GM12878 (cell line): ENCODE results near the gene DMP1. TPM values are rescaled to one million over a fixed set of nuclear protein-coding genes. Genes with fewer than 3 reads are reported as not detected.

Experiments used
- ATAC-seq: fragments of 200-7000 bp; cut with Tn5 transposase; 3 replicates; pipeline ENCODE4 v1.9.1; 2020; ENCODE audit warnings: mild to moderate bottlenecking, moderate library complexity
- BruUV-seq: library from RNA; stranded (reverse); fragments of 400-500 nt; replicated peaks from 2 replicates; lab custom pipeline; 2021; lab: Mats Ljungman, UMichigan
- CTCF ChIA-PET: fragments of 300-600 bp; sonication (Branson Sonifier 250); formaldehyde crosslinking; extraction: SDS; loops from one replicate; lab custom pipeline; 2021; ENCODE audit warnings: inconsistent platforms; lab: Yijun Ruan, JAX
- POLR2A ChIA-PET: fragments of 350-600 bp; formaldehyde crosslinking; extraction: SDS; loops from one replicate; lab custom pipeline; 2021; ENCODE audit warnings: inconsistent platforms; lab: Charles Lee
- RAD21 ChIA-PET: fragments of 300-600 bp; sonication (Branson Sonifier 250); formaldehyde crosslinking; loops from one replicate; lab custom pipeline; 2023; ENCODE audit warnings: antibody characterized with exemption; ENCODE audit not compliant: unreplicated experiment; lab: Charles Lee
- SMC1A ChIA-PET: fragments of 300-600 bp; sonication (Branson Sonifier 250); formaldehyde crosslinking; loops from one replicate; lab custom pipeline; 2023; ENCODE audit not compliant: unreplicated experiment, uncharacterized antibody; lab: Charles Lee
- DNase-seq: peaks from one replicate; pipeline ENCODE4 v3.0.0-alpha.2; 2011; ENCODE audit warnings: low read depth, low spot score
- FAIRE-seq: peaks from 3 replicates; lab custom pipeline; 2011; peaks lifted over from hg19 to GRCh38; lab: Jason Lieb, UNC
- H2AFZ ChIP-seq: 2 replicates; pipeline ENCODE4 v1.6.0; 2011; ENCODE audit warnings: low read depth, low read length, control low read depth; ENCODE audit not compliant: control insufficient read depth
- H3K27ac ChIP-seq: 2 replicates; pipeline ENCODE4 v1.5.1; 2011; ENCODE audit warnings: control low read depth; ENCODE audit not compliant: control insufficient read depth, insufficient read depth
- H3K27me3 ChIP-seq, 2 experiments: replicated peaks in 1 of 2; 2 replicates each; pipeline versions ENCODE4 v1.6.0 to v1.6.1; 2011; ENCODE audit warnings: low read length in 1 of 2; ENCODE audit not compliant: control insufficient read depth in 2 of 2, insufficient read depth in 2 of 2
- H3K36me3 ChIP-seq, 2 experiments: 2 replicates each; pipeline ENCODE4 v1.5.1; 2011; ENCODE audit warnings: low read length in 1 of 2; ENCODE audit not compliant: control insufficient read depth in 2 of 2, insufficient read depth in 2 of 2
- H3K4me1 ChIP-seq: 2 replicates; pipeline ENCODE4 v1.6.1; 2011; ENCODE audit warnings: mild to moderate bottlenecking, low read length, moderate library complexity, mixed read lengths; ENCODE audit not compliant: control insufficient read depth, insufficient read depth
- H3K4me2 ChIP-seq: 2 replicates; pipeline ENCODE4 v1.6.0; 2011; ENCODE audit warnings: control low read depth; ENCODE audit not compliant: control insufficient read depth, insufficient read depth
- H3K4me3 ChIP-seq: fragments of 200-600 bp; sonication (generic); 2 replicates; pipeline ENCODE4 v1.5.1; 2016
- H3K79me2 ChIP-seq: 2 replicates; pipeline ENCODE4 v1.6.0; 2011; ENCODE audit warnings: low read length; ENCODE audit not compliant: control insufficient read depth, insufficient read depth
- H3K9ac ChIP-seq: 2 replicates; pipeline ENCODE4 v1.8.0; 2011; ENCODE audit warnings: low read length, control low read depth, mixed read lengths; ENCODE audit not compliant: control insufficient read depth, insufficient read depth
- H3K9me3 ChIP-seq: replicated peaks from 3 replicates; pipeline ENCODE4 v1.5.1; 2011; ENCODE audit warnings: mild to moderate bottlenecking, low read length; ENCODE audit not compliant: control insufficient read depth, insufficient read depth
- H4K20me1 ChIP-seq: 2 replicates; pipeline ENCODE4 v1.6.0; 2011; ENCODE audit not compliant: control insufficient read depth, insufficient read depth
- BHLHE40 ChIP-seq, 2 experiments: fragments of 450-650 bp in 1 of 2; IDR thresholded peaks; 2 replicates each; pipeline ENCODE4 v1.6.1; 2011 to 2017; ENCODE audit warnings: low read depth in 2 of 2, borderline replicate concordance in 1 of 2, improper control_type of control experiment in 1 of 2, low read length in 1 of 2, mild to moderate bottlenecking in 1 of 2
- E2F4 ChIP-seq: IDR thresholded peaks from 2 replicates; pipeline ENCODE4 v1.6.1; 2012; ENCODE audit warnings: low read depth, low read length, improper control_type of control experiment
- EGR1 ChIP-seq, 2 experiments: IDR thresholded peaks; 1 replicate in 1 of 2; 2 replicates in 1 of 2; pipeline ENCODE4 v1.6.1; 2011 to 2012; ENCODE audit warnings: low read depth in 2 of 2, low read length in 2 of 2, borderline replicate concordance in 1 of 2, mild to moderate bottlenecking in 1 of 2, moderate library complexity in 1 of 2
- HDGF ChIP-seq: fragments of 450-650 bp; IDR thresholded peaks from 2 replicates; pipeline ENCODE4 v1.6.1; 2016; ENCODE audit warnings: antibody characterized with exemption
- MLLT1 ChIP-seq: fragments of 450-650 bp; IDR thresholded peaks from 2 replicates; pipeline ENCODE4 v1.6.1; 2016; ENCODE audit warnings: mild to moderate bottlenecking
- USF1 ChIP-seq: IDR thresholded peaks from 2 replicates; pipeline ENCODE4 v1.6.1; 2011; ENCODE audit warnings: borderline replicate concordance, low read depth, mild to moderate bottlenecking, moderate library complexity, mixed read lengths, low read length; ENCODE audit not compliant: insufficient read depth; ENCODE audit errors: extremely low read length
- ZNF592 ChIP-seq: fragments of 450-650 bp; IDR thresholded peaks from 2 replicates; pipeline ENCODE4 v1.6.1; 2017; ENCODE audit warnings: mild to moderate bottlenecking, moderate library complexity
- ZZZ3 ChIP-seq: IDR thresholded peaks from 2 replicates; pipeline ENCODE4 v1.6.1; 2011; ENCODE audit warnings: low read depth; ENCODE audit not compliant: control insufficient read depth, insufficient read length
- WGBS: methylation state at CpG from one replicate; pipeline ENCODE4 v1.1.6; 2016; ENCODE audit warnings: low lambda C conversion rate; ENCODE audit not compliant: insufficient replicate concordance, insufficient coverage; ENCODE audit errors: missing lambda C conversion rate; 5-methylcytosine and 5-hydroxymethylcytosine counted together
- in situ Hi-C: fragments of 300-500 bp; cut with MboI; formaldehyde crosslinking; loops from 9 replicates; pipeline ENCODE4 v1.14.3; 2018; ENCODE audit warnings: mixed read lengths
- intact Hi-C: fragments of 100-400 bp; cut with micrococcal nuclease; formaldehyde crosslinking; loops from one replicate; pipeline ENCODE4 v1.14.2; 2022; ENCODE audit not compliant: unreplicated experiment
- polyA plus RNA-seq, 11 experiments: library from polyadenylated mRNA; depleted of rRNA in 4 of 11; unstranded in 6 of 11; stranded (reverse) in 5 of 11; fragments of >200 nt; fragmentation: Nextera tagmentation in 4 of 11; fragmentation: Illumina TruSeq in 1 of 11; extraction: Ambion mirVana in 4 of 11; extraction: Trizol in 1 of 11; gene quantifications; 1 replicate in 1 of 11; 2 replicates in 10 of 11; pipeline versions ENCODE4 v1.2.1 to v1.2.3, GENCODE V29; 2011 to 2016; ENCODE audit warnings: inconsistent platforms in 2 of 11, missing spikeins in 2 of 11, low read depth in 1 of 11
- total RNA-seq, 4 experiments: library from RNA; depleted of rRNA in 3 of 4; stranded (reverse); fragments of >200 nt in 3 of 4; fragmentation: Illumina TruSeq in 1 of 4; extraction: Trizol in 1 of 4; gene quantifications; 2 replicates each; pipeline versions ENCODE4 v1.2.1 to v1.2.3, GENCODE V29; 2013 to 2021

The DMP1 gene
- total and polyA plus RNA-seq, 10 of the 15 experiments (the other 5 are each of a cell fraction or from before 2014, with no cell fraction given) = not detected

- no peak overlapping the region for H2AFZ ChIP-seq
- in situ Hi-C loops = loop anchor here (25.0 kb wide), 2 partner anchors 514 to 814 kb away; partner anchors contain the start of gene PYURF
- SMC1A ChIA-PET = no interaction called here
- H3K9ac ChIP-seq = no peak overlapping the region
- no peaks in the 10 kb centered on the region for H3K27me3 ChIP-seq
- POLR2A ChIA-PET = no interaction called here
- no peaks in the 10 kb centered on the region for H4K20me1 ChIP-seq
- no peaks in the 10 kb centered on the region for H3K79me2 ChIP-seq
- RAD21 ChIA-PET = no interaction called here
- intact Hi-C loops = no loop called here
- 0% methylated on average over 2 of the region's 2 CpGs for WGBS
- DNase-seq = no peak
- no peaks in the 10 kb centered on the region for H3K4me1 ChIP-seq
- H3K27ac ChIP-seq = no peak overlapping the region
- BruUV-seq = no TSS peak
- H3K36me3 ChIP-seq = no peaks in the 10 kb centered on the region
- FAIRE-seq = no peak
- CTCF ChIA-PET = no interaction called here
- H3K4me3 ChIP-seq = no peak overlapping the region
- no peak for ATAC-seq
- TF ChIP-seq MLLT1 (no peak), EGR1 (IDR thresholded peaks at IDR 0.05; ENCODE audit: borderline replicate concordance in 1 of 2, low read depth in 2 of 2, low read length in 2 of 2) (no peak)
- no peak overlapping the region for H3K4me2 ChIP-seq
- H3K9me3 ChIP-seq = no peaks in the 10 kb centered on the region
Observed at GRCh38 chr4:87697945-87698344, 47.9 kb downstream of the DMP1 start.

- H3K27ac ChIP-seq = no peak overlapping the region
- ChIA-PET CTCF (no interaction called here), POLR2A (no interaction called here), RAD21 (no interaction called here), SMC1A (no interaction called here)
- FAIRE-seq = no peak
- H3K4me3 ChIP-seq = no peak overlapping the region
- no peaks in the 10 kb centered on the region for H3K4me1 ChIP-seq
- H2AFZ ChIP-seq = no peak overlapping the region
- H3K9me3 ChIP-seq = no peaks in the 10 kb centered on the region
- intact Hi-C loops = no loop called here
- in situ Hi-C loops = loop anchor here (25.0 kb wide), 2 partner anchors 514 to 814 kb away; partner anchors contain the start of gene PYURF
- H3K36me3 ChIP-seq = no peaks in the 10 kb centered on the region
- ATAC-seq = no peak
- no peak overlapping the region for H3K4me2 ChIP-seq
- H4K20me1 ChIP-seq = no peaks in the 10 kb centered on the region
- no peak for DNase-seq
- H3K79me2 ChIP-seq = no peaks in the 10 kb centered on the region
- WGBS = 59% methylated on average over 2 of the region's 2 CpGs
- no peaks in the 10 kb centered on the region for H3K27me3 ChIP-seq
- no peak overlapping the region for H3K9ac ChIP-seq
- no TSS peak for BruUV-seq
- TF ChIP-seq E2F4 (no peak), HDGF (no peak), USF1 (no peak), ZNF592 (no peak), ZZZ3 (no peak), BHLHE40 (IDR thresholded peaks at IDR 0.05; ENCODE audit: borderline replicate concordance in 1 of 2, low read depth in 2 of 2, low read length in 1 of 2) (no peak)
Observed at GRCh38 chr4:87698394-87698793, 48.3 kb downstream of the DMP1 start.
